Muscle of leg (tissue), 11 donors: Measurements from ENCODE around the gene AGBL4. TPM values are rescaled to one million over a fixed set of nuclear protein-coding genes. Genes with fewer than 3 reads are reported as not detected.

Experiments
- DNase-seq: peaks from one replicate; pipeline ENCODE4 v3.0.0; 2013
- H3K27ac ChIP-seq: one replicate; pipeline ENCODE4 v1.5.1; 2013; ENCODE audit warnings: mild to moderate bottlenecking, low read length, control low read depth
- H3K27me3 ChIP-seq: one replicate; pipeline ENCODE4 v1.6.1; 2013; ENCODE audit warnings: low read length; ENCODE audit not compliant: control insufficient read depth, insufficient read depth
- H3K36me3 ChIP-seq: one replicate; pipeline ENCODE4 v1.6.1; 2013; ENCODE audit warnings: low read length; ENCODE audit not compliant: control insufficient read depth, insufficient read depth
- H3K4me1 ChIP-seq: one replicate; pipeline ENCODE4 v1.6.1; 2013; ENCODE audit warnings: low read length; ENCODE audit not compliant: control insufficient read depth, insufficient read depth
- H3K4me3 ChIP-seq: one replicate; pipeline ENCODE4 v1.5.1; 2013; ENCODE audit warnings: low read length, control low read depth
- H3K9me3 ChIP-seq: replicated peaks from 2 replicates; pipeline ENCODE4 v1.6.1; 2013; ENCODE audit warnings: low read depth, low read length; ENCODE audit not compliant: control insufficient read depth
- WGBS: methylation state at CpG from one replicate; pipeline ENCODE4 v1.1.5; 2013; ENCODE audit warnings: missing lambda C conversion rate; ENCODE audit not compliant: insufficient coverage; 5-methylcytosine and 5-hydroxymethylcytosine counted together
- polyA plus RNA-seq, 8 donors: library from polyadenylated mRNA; unstranded; fragments of 120-200 nt; gene quantifications; one replicate each; pipeline versions ENCODE4 v1.2.1 to v1.2.3, GENCODE V29; 2013; ENCODE audit warnings: inconsistent platforms in 1 of 8, low replicate concordance in 1 of 8; ENCODE audit not compliant: insufficient read length in 8 of 8, insufficient read depth in 1 of 8
- total RNA-seq: library from RNA; stranded (reverse); fragments of 120-200 nt; gene quantifications from one replicate; pipeline ENCODE4 v1.2.4, GENCODE V29; 2013

The AGBL4 gene
- total and polyA plus RNA-seq, 9 donors: 0.05 to 0.50 (median 0.18) TPM

DNA sequence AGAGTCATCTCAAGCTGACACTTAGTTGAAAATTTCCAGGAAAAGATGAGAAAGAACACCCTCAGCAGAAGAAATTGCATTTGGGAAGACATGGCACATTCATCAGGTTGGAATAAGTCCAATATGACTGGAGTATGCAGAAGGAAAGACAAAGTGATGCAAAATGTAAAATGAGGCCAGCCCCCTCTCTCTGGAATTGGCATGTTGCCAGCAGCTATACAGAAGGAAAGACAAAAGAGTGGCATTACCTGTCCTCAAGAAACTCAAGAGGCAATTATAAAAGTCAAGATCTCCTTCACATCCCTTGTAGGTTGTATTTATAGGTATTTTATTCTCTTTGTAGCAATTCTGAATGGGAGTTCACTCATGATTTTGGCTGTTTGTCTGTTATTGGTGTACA lies 426.3 kb downstream of the AGBL4 start:
- Histone ChIP-seq H3K4me1 (no peaks in the 10 kb centered on the region), H3K9me3 (peaks cover 12% of the 10 kb centered on the region)
- no peak for DNase-seq

DNA sequence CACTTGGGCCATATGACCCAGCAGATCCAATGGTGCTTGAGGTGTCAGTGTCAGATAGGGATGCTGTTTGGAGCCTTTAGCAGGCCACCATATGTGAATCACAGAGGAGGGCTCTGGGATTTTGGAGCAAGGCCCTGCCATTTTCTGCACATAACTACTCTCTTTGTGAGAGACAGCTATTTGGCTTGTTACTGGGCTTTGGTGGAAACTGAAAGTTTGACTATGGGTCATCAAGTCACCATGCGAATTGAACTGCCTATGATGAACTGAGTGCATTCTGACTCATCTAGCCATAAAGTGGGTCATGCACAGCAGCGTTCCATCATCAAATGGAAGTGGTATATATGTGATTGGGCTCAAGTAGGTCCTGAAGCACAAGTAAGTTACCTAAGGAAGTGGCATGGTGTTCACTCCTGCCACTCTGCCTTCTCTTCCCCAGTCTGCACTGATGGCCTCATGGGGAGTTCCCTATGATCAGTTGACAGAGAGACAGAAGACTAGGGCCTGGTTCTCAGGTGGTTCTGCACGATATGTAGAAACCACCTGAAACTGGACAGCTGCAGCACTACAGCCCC lies 447.3 kb downstream of the AGBL4 start:
- Histone ChIP-seq H3K4me1 (no peaks in the 10 kb centered on the region), H3K36me3 (no peaks in the 10 kb centered on the region), H3K9me3 (peaks cover 32% of the 10 kb centered on the region), H3K27me3 (no peaks in the 10 kb centered on the region), H3K4me3 (no peak overlapping the region), H3K27ac (no peak overlapping the region)
- 60% methylated on average over 2 of the region's 3 CpGs for WGBS
- DNase-seq: no peak

More for the DNA sequence above, 426.3 kb downstream of the AGBL4 start:
- no peak overlapping the region for H3K27ac ChIP-seq
- H3K27me3 ChIP-seq: no peaks in the 10 kb centered on the region
- H3K36me3 ChIP-seq: no peaks in the 10 kb centered on the region
- no peak overlapping the region for H3K4me3 ChIP-seq

DNA sequence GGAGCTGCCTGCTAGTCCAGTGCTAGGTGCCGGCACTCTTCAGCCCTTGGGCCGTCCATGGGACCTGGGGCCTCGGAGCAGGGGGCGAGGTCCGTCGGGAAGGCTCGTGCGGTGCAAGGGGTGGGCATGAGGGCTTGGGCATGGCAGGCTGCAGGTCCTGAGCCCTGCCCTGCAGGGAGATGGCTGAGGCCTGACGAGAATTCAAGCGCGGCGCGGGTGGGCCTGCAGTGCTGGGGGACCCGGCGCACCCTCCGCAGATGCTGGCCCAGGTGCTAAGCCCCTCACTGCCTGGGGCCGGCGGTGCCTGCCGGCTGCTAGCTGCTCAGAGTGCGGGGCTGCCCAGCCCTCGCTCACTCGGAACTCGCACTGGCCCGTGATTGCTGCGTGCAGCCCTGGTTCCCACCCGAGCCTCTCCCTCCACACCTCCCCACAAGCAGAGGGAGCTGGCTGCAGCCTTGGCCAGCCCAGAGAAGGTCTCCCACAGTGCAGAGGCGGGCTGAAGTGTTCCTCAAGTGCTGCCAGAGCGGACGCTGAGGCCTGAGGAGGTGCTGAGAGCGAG lies 467.0 kb downstream of the AGBL4 start:
- Histone ChIP-seq H3K4me1 (no peaks in the 10 kb centered on the region), H3K27me3 (no peaks in the 10 kb centered on the region), H3K4me3 (no peak overlapping the region), H3K9me3 (peaks cover 29% of the 10 kb centered on the region), H3K27ac (no peak overlapping the region), H3K36me3 (no peaks in the 10 kb centered on the region)
- WGBS: 93% methylated on average over 25 of the region's 30 CpGs
- DNase-seq: no peak

DNA sequence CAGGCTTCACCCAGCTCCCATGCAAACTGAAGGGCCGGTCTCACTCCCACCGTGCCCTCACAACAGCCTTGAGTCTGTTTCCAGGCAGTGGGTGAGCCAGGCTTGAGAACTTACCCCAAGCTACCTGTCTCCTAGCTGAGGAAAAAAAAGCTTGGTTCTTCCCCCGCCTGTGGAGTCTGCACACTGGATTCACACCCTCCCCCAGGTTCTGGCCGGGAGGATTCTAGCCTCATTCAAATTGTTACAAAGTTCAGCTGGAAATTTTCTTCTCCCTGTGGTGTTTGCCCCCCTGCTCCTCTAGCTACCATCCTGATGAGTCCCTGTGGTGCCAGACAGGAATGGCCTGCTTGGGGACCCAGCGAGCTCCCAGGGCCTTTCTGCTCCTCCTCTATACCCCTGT lies 471.7 kb downstream of the AGBL4 start:
- Histone ChIP-seq H3K27me3 (no peaks in the 10 kb centered on the region), H3K36me3 (no peaks in the 10 kb centered on the region), H3K4me3 (no peak overlapping the region), H3K4me1 (no peaks in the 10 kb centered on the region), H3K27ac (no peak overlapping the region), H3K9me3 (peaks cover 20% of the 10 kb centered on the region)
- no peak for DNase-seq
- WGBS: 92% methylated on average over 3 of the region's 5 CpGs

DNA sequence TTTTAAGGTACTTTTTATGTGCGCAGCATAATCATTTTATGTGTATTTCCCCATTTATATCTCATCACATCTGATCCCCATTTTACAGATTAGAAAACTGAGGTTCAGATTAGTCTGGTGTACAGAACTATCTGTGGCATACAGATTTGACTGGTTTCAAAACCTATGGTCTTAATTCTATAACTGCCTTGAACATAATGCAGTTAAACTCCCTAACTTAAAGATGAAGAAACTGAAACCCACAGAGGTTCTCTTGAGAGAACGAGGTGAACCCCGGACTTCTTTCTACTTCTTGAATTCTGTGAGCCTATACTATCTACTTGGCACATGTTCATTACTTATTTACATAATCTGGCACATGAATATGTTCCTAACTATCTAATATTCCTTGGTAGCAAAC lies 479.1 kb downstream of the AGBL4 start:
- 86% methylated on average over 2 of the region's 3 CpGs for WGBS

DNA sequence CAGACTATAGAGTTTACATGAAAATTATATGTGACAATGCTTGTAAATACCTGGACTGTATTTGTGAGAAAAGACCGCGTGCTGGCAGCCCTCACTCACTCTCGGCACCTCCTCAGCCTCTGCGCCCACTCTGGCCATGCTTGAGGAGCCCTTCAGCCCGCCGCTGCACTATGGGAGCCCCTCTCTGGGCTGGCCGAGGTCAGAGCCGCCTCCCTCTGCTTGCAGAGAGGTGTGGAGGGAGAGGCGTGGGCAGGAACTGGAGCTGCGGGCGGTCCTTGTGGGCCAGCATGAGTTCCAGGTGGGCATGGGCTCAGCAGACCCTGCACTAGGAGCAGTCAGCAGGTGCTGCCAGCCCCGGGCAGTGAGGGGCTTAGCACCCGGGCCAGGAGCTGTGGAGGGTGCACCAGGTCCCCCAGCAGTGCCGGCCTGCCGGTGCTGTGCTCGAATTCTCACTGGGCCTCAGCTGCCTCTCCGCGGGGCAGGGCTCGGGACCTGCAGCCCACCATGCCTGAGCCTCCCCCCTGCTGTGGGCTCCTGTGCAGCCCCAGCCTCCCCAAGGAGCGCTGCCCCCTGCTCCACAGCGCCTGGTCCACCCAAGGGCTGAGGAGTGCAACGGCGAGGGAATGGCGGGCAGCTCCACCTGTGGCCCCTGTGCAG lies 482.5 kb downstream of the AGBL4 start:
- Histone ChIP-seq H3K9me3 (peaks cover 13% of the 10 kb centered on the region), H3K4me1 (no peaks in the 10 kb centered on the region), H3K27ac (no peak overlapping the region), H3K4me3 (no peak overlapping the region), H3K36me3 (no peaks in the 10 kb centered on the region), H3K27me3 (no peaks in the 10 kb centered on the region)
- WGBS: 91% methylated on average over 22 of the region's 24 CpGs
- no peak for DNase-seq

More for the DNA sequence above, 479.1 kb downstream of the AGBL4 start:
- no peak overlapping the region for H3K27ac ChIP-seq
- H3K4me1 ChIP-seq: no peaks in the 10 kb centered on the region
- peaks cover 17% of the 10 kb centered on the region for H3K9me3 ChIP-seq
- no peaks in the 10 kb centered on the region for H3K27me3 ChIP-seq
- no peak overlapping the region for H3K4me3 ChIP-seq
- no peak for DNase-seq
- no peaks in the 10 kb centered on the region for H3K36me3 ChIP-seq

DNA sequence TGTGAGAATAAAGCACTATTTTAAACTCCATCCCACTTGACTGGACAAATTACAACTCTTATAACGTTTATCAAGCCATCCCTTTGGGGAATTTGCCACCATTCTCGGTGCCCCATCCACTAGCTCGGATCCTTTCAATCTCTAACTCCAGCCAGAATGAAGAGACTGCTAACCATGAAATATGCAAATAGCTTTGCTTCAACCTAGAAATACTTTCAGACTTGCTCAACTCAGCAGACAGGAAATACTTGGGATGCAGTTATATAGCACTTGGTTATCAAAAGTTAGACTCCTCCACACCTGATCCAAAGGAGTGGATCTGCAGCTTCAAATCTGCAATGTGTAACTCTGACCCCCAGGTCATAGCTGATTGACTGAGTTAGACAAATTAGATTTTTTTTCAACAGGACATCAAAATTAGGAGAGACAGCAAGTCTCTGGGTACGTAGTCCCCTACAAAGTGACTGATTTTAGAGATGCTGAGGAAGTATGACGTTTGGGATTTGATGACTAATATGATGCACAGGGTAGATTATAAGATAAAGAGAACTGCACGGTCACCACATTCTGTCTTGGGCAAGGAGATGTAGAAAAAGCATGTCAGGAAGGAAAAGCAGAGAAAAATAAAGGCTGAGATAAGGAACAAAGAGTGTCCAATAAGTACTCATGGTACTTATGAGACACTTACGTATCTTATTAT lies 496.0 kb downstream of the AGBL4 start:
- 83% methylated on average over 6 of the region's 7 CpGs for WGBS

DNA sequence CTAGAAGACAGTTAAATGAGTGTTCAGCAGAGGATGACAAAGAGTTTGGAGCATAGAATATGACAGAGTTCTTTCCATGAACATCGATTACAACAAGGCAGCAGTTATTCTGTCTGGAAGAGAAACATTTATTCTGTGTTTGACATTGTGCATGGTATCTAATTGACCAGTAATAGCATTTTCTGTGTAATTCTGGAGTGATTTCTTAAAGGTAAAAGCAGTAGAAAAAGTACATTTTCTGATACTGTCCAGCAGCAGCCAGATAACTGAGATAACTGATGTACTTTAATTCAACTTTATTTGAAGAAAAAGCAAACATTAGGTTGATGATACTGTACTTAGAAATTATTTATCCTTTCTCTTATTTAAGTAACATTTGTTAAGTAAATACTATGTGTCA lies 497.1 kb downstream of the AGBL4 start:
- Histone ChIP-seq H3K36me3 (no peaks in the 10 kb centered on the region), H3K27ac (no peak overlapping the region), H3K27me3 (no peaks in the 10 kb centered on the region), H3K9me3 (no peaks in the 10 kb centered on the region), H3K4me3 (no peak overlapping the region), H3K4me1 (no peaks in the 10 kb centered on the region)
- no CpG with 5 or more reads among the region's 1 CpG for WGBS
- no peak for DNase-seq

More for the DNA sequence above, 496.0 kb downstream of the AGBL4 start:
- Histone ChIP-seq H3K4me3 (no peak overlapping the region), H3K27me3 (no peaks in the 10 kb centered on the region), H3K36me3 (no peaks in the 10 kb centered on the region), H3K4me1 (no peaks in the 10 kb centered on the region), H3K9me3 (no peaks in the 10 kb centered on the region), H3K27ac (no peak overlapping the region)
- no peak for DNase-seq

DNA sequence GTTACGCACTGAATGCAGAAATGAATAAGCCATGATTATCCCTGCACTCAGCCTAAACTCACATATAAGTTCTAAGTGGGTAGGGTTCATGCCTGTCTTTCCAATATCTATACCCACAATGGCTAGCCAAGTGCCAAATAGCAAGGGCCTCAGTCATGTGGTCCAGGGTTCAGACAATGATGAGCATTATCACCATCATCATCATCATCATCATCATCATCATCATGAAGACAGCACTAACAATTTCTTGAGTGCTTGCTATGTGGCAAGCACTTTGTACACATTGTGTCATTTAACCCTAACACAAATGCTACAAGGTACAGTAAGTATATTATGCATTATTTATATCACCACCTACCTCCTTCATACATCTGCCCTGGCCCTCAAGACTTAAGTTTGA lies 500.0 kb downstream of the AGBL4 start:
- no CpG with 5 or more reads among the region's 1 CpG for WGBS
- no peak for DNase-seq

DNA sequence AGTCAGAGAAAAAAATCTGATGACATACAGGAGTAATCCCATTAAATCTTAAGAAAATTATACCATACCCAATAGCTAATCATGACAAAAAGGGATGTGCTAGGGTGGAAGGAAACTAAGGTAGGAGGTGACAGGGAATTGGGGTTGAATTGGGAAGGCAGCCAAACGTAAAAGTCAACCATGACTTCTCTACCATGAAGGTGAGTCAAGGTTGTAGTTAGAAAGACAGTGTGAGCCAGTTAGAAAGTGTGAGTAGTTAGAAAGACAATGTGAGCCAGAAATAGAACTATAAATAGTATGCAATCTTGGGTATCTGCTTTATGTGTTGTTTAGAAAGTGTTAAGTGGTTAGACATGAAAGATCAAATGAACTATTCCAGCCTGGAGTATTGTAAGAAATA lies 556.8 kb downstream of the AGBL4 start:
- no peak overlapping the region for H3K27ac ChIP-seq
- no peak for DNase-seq
- WGBS: no CpG with 5 or more reads among the region's 1 CpG
- H3K4me3 ChIP-seq: no peak overlapping the region
- no peaks in the 10 kb centered on the region for H3K4me1 ChIP-seq
- H3K36me3 ChIP-seq: no peaks in the 10 kb centered on the region
- no peaks in the 10 kb centered on the region for H3K9me3 ChIP-seq
- no peaks in the 10 kb centered on the region for H3K27me3 ChIP-seq

More for the DNA sequence above, 500.0 kb downstream of the AGBL4 start:
- Histone ChIP-seq H3K4me1 (no peaks in the 10 kb centered on the region), H3K9me3 (no peaks in the 10 kb centered on the region), H3K27ac (no peak overlapping the region), H3K4me3 (no peak overlapping the region), H3K36me3 (no peaks in the 10 kb centered on the region), H3K27me3 (no peaks in the 10 kb centered on the region)
